NCI-H2171 (cell line): ENCODE results near the gene VSNL1.

Source experiments
- DNase-seq: peaks from one replicate; lab custom pipeline; 2025; lab: John Stamatoyannopoulos, UW

The VSNL1 gene

DNA sequence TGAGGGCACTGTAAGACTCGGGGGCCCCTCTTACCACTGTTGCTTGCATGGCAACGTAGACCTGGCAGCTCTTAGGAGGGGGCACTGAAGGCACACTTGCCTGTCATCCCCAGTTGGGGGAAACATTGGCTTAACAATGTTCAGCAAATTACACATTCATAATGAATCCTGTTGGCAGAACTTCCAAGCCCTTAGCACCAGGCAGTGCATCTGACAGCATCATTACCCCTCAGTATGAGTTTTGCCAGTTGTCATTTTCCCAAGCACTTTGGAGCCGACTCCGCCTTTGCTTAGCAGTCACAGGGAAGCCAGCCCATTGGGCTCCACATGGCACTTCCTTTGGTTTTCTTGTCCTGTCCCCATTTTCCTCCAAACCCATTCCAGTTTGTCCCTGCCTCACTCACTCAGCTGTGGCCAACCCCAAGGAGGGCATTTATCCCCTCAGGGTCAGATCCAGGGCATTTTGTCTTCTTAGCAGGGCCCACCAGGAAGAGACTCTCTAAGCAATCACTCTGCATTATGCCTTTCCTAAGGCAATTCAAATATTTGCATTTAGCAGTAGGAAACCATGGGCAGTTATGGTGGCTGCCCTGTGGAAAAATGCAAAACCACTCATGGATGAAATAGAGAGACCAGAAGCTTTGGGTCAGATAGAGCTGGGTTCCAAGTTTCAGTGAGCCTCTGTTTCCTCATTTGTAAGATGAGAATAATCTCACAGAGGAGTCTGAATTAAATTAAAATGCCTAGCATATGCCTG, 73.9 kb downstream of the VSNL1 start:
- DNase-seq: no peak

DNA sequence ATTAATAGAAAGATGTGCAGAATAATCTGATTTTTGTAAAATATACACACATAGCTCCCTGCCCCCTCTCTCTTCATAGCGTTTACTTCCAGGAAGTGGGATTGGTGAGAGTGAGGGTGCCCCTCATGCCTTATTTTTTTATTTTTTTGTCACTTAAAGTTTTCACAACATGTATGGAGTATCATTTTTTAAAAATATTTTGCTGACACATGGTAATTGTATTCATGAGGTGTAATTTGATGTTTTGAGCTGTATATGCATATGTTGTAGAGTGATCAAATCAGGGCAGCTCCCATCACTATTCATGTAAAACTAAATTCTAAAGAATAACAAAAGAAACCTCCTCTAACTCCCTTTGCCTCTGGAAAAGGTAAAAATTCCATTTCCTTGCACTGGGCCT, 74.7 kb downstream of the VSNL1 start:
- DNase-seq: no peak

DNA sequence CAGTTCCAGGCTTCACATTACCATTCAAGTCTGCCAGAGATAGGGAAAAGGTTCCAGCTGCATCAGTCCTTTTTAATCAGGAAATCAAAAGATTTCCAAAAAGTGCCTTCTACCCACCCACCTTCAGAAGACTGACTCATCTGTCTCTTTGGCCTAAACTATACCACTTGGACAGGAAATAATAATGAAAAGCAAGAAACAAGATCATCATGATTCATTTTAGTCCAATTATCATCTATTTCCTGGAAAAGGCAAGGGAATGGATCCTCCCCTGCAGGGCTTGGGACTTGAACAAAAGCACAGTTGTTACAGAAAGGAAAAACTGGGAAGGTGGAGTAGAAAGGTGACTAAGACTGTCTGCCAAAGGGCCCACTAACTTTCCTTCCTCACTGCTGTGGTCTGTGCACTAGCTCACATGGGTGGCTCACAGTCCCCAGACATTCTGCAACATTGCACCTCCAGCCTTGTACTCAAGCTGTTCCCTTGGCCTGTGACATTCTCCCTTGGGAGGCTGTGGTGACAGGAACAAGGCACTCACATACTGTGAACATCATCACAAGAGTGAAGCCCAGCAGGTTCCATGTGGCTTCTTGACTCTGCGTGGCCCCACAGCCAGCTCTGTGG, 75.3 kb downstream of the VSNL1 start:
- DNase-seq: no peak

DNA sequence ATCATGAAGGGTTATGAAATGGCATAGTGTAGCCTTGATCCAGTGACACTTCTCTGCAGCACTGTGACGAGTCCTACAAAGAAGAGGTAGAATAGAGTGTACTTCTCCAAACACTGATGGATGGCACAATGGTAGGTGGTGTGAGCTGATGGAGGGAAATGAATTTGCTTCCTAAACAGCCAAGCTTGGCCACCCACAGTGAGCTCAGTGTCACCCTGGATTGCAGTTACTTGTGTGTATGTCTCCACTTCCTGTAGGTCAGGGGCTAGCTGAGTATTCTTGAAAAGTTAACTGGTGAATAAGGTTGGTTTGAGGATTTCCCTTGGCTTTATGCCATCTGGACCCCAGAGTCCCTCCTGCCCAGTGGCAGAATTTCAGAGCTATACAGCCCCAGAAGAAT, 75.9 kb downstream of the VSNL1 start:
- DNase-seq: no peak

DNA sequence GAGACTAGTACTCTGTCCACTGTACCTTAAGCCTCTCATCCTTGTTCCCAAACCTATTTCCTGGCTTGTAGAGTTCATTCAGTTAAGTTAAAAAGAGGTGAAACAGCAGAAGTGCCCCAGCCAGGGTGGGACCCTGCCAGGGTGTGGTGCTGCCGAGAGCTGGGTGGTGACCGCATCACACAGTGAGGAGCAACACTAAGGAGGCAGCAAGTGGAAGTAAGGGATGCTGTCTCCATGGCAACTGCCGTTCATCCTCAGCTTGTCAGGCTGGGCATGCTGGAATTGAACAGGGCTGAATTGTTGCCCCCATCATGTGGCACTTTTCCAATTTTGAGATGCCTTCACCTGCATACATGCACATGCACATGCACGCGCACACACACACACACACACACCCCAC, 77.0 kb downstream of the VSNL1 start:
- DNase-seq: no peak

DNA sequence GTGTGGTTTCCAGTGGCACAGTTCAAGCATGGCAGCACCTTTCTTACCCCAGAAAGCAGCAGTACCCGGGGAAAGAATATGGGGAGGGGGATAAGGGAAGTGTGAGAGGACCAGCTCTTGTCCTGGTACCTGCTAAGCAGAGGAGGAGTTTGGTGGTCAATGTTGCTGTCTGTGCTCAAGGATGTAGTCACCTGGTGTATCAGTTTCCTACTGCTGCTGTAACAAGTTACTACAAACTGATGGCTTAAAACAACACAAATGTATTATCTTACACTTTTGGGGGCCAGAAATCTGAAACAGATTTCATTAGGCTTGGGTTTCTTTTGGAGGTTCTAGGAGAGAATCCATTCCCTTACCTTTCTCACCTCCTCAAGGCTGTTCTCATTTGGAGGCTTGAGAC, 77.5 kb downstream of the VSNL1 start:
- DNase-seq: no peak

DNA sequence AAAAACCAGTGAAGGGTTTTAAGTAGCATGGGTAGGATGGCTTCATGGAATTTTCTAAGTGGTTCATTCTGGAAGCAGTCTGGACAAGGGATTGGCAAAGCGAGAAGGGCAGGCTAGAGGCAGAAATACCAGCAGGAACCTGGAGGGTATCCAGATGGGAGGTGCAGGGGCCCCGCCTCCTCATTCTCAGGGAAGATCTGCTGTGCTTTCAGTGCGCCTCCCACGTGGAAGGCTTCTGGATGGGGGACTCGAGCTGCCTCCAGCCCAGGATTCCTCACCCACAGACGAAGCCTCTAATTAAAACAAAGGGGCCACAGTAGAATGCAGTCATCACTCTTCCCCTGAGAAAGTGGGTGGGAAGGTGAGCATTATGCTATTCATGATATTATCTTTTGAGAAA, 79.8 kb downstream of the VSNL1 start:
- peak; percentile 1 for DNase-seq

DNA sequence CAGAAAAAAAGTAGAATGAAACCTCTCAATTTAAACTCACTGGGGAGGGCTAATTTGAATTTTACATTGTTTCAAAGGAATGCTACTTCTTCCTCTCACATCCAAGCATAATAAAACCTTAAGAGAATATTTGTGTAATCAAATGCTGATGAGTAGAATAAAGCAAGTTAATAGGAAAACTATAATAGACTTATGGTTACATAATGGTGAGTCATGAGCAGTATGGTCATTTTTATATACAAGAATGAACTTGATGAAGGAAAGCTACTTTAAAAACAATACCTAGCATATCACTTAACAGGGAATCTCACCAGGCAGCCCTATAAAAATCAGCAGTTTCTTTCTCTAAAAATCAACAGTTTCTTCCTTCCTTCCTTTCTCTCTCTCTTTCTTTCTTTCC, 80.3 kb downstream of the VSNL1 start:
- DNase-seq: no peak

DNA sequence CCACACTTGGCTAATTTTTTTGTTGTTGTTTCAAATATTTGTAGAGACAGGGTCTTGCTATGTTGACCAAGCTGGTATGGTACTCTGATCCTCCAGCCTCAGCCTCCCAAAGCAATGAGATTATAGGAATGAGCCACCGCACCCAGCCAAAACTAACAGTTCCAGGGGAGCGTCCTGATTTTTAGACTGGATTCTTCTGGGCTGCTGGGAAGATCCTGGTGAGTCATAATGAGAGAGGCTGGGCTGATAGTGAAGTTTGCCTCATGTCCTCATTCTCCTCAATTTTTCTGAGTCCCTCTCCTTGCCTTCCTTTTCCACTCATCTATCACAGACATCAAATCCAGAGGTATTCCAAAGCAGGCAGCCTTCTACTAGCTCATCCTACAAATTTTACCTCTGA, 81.3 kb downstream of the VSNL1 start:
- no peak for DNase-seq

DNA sequence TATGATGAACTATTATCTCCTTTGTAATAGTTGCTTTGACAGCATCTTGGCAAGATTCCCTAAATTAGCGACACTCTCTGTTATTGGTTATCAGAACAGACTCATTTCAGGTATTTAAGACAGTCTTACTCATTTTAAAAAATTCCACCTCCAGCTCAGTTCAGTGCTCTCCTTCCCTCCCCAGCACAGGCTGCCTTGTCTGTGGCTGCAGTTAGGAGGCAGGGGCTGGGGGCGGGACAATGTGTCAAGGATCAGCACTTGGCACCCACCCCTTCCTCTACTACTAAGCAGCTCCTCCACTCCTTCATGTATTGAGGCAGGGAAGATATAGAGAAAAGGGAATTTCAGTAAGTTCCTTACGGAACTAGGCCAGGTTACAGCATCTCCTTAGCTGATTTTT, 85.0 kb downstream of the VSNL1 start:
- no peak for DNase-seq

DNA sequence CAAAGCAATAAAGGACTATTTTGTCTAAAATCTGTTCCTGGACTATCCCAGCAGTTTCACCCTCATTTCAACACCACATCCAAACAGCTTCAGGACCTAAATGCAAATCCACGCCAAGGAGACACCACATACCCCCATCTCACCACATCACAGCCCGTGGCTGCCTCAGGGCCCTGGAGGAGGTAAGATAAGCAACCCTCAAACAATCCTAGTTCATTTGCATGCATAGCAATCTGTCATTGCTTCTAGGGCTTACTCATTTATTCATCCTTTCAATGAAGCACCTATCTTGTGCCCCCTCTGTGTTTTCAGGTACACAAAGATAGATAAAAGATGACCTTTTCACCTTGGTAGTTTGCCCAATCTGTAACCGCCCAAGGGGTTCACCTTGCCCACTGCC, 86.5 kb downstream of the VSNL1 start:
- no peak for DNase-seq

DNA sequence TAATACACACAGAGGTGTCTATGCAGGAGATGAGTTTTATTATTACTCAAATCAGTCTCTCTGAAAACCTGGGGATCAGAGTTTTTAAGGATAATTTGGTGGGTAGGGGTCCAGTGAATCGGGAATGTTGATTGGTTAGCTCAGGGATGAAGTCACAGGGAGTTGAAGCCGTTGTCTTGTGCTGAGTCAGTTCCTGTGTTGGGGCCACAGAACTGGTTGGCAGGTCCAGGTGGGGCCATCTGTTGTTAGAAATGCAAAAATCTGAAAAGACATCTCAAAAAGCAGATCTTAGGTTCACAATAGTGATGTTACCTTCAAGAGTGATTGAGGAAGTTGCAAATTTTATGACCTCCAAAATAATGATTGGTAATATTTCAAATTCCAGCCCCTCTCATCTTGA, 86.9 kb downstream of the VSNL1 start:
- DNase-seq: no peak

DNA sequence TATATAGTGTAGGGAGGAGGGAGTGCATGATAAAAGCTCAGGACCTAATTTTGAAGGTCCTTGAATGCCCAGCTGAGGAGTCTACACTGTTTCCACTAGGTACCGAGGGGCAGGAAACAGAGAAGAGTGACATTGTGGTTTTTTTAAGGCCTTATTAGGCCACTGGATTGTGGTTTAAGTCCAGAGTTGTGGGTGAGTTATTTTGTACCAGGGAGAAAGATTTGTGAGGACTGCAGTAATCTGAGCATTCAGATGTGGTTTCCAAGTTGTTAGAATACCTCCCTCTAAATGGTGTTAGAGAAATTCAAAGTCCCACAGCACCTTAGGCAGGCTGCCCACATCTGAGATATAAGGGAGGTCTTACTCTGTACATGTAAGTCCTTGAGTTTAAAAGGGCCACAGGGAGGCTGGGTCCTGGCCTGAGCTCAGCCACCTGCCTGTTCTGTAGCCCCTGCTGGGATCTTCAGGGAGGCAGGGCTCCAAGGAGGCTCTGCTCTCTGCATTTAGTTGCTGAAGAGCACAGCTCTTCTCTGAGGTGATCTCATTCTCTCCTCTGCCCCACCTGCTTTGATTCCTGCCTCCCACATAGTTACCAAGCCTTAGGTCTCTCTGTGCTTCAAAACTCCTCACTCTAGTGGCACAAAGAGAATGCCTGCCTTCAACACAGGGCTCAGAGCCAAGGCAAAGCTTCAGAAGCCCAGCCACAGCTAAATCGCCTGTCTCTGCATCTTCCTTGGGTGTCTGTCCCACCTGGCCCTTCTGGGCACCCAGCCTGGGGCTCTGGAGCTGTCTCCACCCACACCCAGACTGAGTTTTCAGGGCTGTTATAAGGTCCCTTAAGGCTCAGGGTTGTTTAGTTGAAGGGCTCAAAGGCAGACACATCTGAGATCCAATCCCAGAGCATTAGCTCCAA, 88.1 kb downstream of the VSNL1 start:
- DNase-seq: no peak

DNA sequence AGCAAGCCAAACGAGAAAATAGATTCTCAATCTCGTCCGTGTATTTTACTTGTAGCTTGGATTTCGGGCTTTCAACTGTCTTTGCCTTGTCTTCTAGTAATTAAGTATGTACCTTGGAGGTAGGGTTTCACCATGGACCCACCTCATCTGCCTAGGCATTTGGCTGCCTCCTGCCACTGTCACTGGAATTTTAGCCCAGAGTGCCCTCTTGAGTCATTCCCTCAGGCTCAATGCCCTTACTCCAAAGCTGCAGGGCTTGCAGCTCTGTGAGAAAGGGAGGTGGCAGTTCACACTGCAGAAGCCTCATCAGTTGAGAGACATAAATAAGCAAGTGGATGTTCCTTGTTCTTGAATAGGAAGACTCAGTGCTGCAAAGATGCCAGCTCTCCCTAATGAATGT, 89.6 kb downstream of the VSNL1 start:
- DNase-seq: no peak

DNA sequence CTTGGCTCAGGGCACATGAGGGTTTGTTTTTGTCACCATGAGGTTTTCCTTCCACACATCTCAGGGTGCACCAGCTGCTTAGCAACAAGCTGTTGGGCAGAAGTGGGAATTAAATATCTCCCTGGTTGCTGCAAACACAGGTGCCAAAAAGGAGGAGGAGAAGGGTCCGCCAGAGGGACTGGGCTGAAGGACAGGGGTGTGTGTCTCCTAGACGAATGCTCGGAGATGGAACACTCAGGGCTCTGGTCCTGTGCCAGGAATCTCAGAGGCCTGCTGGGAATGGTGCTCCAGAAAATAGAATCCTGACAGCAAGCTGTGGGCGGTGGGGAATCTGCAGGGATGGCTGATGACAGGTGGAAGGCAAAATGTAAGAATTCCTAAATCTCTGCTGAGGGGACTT, 94.5 kb downstream of the VSNL1 start:
- DNase-seq: peak; percentile 6

DNA sequence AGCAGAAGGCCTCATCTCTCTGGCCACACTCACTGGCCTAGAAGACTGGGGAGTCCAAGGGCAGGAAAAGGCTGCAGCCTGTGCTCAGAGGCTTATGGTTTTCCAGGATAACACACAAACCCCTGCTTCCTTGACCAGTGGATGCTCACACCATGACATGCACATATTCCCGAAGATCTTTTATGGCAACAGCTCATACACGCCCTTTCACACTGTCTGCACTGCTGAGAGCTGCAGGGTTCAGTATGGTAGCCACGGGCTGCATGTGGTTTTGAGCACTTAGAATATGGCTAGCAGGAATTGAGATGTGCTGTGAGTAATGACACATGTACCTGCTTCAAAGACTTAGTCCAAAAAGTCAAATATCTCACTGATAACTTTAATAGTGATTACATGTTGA, 95.8 kb downstream of the VSNL1 start:
- no peak for DNase-seq

DNA sequence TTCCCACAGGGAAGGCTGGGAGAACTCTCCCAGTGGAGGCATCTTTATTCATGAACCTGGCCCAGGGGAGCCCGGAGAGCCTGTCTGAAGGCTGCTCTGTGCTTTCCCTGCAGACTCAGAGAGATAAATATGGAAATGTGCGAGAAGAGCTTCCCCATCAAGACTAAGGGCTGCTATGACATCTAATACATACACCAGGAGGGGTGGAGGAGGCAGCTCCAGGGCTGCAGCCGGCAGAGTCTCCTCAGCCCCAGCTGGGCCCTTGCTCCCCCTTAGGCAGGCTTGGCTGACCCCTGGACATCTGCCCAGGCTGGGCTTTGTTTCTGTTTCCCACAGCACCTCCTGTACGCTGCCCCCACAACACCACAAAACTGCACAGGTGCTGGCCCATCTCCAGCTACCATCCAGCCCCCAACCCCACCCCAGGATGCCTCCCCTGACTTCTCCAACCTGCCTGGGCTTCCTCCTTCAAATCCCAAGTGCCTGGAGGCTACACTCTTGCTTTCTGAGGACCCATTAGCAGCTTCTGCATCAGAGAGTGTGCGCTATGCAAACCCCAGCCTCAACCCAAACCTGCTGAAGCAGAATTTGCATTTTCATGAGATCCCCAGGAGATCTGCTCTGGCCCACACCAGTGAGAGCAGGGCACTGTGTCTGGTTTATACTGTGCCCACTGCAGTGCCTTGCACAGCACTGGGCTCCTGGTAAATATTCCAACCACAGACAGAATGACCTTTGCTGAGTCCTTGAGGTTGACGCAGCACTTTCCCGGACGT, 96.8 kb downstream of the VSNL1 start:
- DNase-seq: no peak

DNA sequence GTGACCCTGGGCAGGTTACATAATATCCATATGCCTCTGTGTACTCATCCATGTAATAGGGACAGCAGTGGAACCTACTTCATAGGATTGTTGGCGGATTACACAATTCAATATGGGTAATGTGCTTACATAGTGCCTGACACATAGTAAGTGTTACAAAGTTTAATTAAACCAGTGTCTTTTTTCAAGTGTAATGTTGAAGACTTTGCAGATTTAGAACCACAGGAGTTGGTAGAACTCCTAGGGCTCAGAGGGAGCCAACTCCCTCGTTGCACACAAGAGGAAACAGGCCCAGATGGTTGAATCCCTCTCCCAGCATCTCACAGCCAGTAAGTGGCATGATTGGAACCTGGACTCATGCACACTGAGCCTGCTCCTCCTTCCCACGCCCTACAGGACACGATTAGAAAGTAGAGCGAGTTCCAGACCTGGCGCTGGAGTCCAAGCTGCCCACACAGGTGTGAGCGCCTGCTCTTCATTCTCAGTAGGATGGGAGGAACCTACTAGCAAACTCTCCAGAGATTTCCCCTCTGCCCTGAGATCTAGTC, 97.8 kb downstream of the VSNL1 start:
- no peak for DNase-seq

DNA sequence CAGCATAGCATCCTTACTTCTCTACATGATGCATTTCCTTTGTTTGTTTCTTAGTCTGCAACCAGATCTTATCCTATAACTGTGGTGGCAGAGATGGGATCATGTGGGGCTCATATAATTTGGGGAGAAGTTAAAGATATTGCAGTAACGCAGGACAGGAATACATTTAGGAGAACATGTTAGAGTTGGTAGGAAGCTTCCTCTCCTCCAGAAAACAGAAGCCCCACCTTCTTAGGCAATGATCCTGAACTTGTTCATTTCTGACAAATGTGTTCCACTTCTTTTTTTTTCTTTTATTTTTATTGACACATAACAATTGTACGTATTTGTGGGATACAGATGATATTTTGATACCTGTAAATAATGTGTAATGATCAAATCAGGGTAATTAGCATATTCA, 99.9 kb downstream of the VSNL1 start:
- no peak for DNase-seq

DNA sequence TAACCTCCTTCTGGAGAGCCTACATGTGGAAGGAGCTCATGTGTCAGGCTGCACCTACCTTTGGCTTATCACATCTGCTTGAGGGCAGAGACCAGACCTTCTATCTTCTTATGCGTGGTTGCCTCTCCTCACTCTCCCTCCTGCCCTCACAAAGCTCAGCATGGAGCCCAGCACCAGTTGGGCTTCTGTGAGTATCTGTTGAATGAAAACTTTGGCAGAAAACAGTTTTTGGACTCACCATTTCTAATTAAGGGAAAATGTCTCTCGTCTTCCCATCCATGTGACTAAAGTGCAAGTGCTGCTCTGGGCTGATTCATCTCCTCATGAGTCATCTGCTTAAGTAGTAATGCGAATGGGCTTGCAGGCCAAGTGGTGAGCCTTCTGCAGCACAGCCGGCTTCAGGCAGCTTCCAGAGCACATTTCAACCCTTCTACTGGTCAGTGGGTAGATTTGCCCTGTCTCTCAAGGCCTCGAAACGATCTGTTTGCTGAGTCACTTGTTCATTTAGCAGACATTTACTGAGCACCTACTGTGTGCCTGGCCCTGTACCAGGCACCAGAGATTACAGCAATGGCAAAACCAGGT, 102.6 kb downstream of the VSNL1 start:
- DNase-seq: no peak

DNA sequence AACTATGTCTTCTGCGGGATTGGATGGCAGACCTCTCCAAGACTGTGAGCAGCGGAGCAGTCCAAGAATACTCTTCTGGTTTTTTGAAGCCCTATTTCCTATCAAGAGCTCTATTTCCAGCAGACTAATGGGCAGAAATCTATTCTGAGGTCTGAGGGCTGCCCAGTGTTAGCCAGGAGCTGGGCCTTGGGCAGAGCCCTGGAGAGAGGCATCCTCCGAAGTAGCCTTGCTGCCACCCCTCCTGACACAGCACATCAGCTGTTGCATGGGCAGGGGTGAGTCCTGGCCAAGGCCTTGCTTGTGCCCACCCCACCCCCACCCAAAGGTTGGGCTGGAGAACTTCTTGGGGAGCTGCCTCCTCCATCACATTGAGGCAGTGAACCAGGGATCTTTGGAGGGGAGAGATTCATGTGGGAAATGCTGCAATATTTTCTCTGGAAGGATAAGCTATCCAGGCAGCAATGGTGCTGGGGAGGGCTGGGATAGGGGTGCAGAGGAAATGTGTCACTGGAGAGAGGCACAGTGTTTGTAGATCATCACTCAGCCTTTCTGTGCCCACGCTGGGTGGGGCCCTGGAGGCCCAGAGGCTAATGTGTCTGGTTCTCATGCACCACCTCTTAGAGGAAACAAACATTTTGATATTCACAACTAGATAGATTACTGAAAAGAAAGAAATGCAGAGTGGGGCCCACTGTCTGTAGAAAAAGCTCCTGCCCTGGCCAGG, 104.7 kb downstream of the VSNL1 start:
- no peak for DNase-seq
